Measurements from ENCODE around the gene PKP4. TPM values are rescaled to one million over a fixed set of nuclear protein-coding genes. Genes with fewer than 3 reads are reported as not detected.
"Not testable (repeated sequence)": the region's sequence is repeated elsewhere in the genome, so short reads cannot be mapped to it uniquely, and the experiment has no call there.

PKP4 gene
- 111 and 112 TPM in 2 replicates for total RNA-seq (2014; rRNA removed; shearing (Covaris generic))

- DNase-seq (ENCODE audit: low spot score): peak; percentile 92
These were observed at the start of gene PKP4, which contains the start of gene CCDC148 for GRCh38 chr2:158456309-158457066. TSS of gene PKP4 (plus strand) at chr2:158456952. CDS start at chr2:158533185, 76,233 bp downstream. TSS of gene CCDC148 (minus strand) at chr2:158456753. CDS start at chr2:158456439, 314 bp downstream.

- DNase-seq (ENCODE audit: low spot score): no peak
These were observed 49.7 kb upstream of the PKP4 start for GRCh38 chr2:158407031-158407430.

GRCh38 chr2:158410132-158410531, 46.6 kb upstream of the PKP4 start:
- DNase-seq (ENCODE audit: low spot score): no peak

- no peak for DNase-seq (ENCODE audit: low spot score)
These were observed 45.0 kb upstream of the PKP4 start for GRCh38 chr2:158411748-158412147.

GRCh38 chr2:158412206-158412605, 44.5 kb upstream of the PKP4 start:
- no peak for DNase-seq (ENCODE audit: low spot score)

- DNase-seq (ENCODE audit: low spot score): no peak
These were observed 43.2 kb upstream of the PKP4 start for GRCh38 chr2:158413581-158413980.

- DNase-seq (ENCODE audit: low spot score): no peak
These were observed 42.2 kb upstream of the PKP4 start for GRCh38 chr2:158414538-158414937.

- no peak for DNase-seq (ENCODE audit: low spot score)
These were observed 24.6 kb upstream of the PKP4 start for GRCh38 chr2:158432117-158432516.

GRCh38 chr2:158433716-158434115, 23.0 kb upstream of the PKP4 start:
- DNase-seq (ENCODE audit: low spot score): not testable (repeated sequence)

GRCh38 chr2:158439062-158439461, 17.7 kb upstream of the PKP4 start:
- not testable (repeated sequence) for DNase-seq (ENCODE audit: low spot score)

- DNase-seq (ENCODE audit: low spot score): no peak
These were observed 13.1 kb upstream of the PKP4 start for GRCh38 chr2:158443606-158444005.

GRCh38 chr2:158457092-158457825, 507 bp downstream of the PKP4 start:
- DNase-seq (ENCODE audit: low spot score): peak; percentile 68

GRCh38 chr2:158457826-158458616, 1.3 kb downstream of the PKP4 start:
- DNase-seq (ENCODE audit: low spot score): peak; percentile 92

- peak; percentile 24 for DNase-seq (ENCODE audit: low spot score)
These were observed 1.8 kb downstream of the PKP4 start for GRCh38 chr2:158458617-158458920.

- DNase-seq (ENCODE audit: low spot score): peak; percentile 33
These were observed 2.6 kb downstream of the PKP4 start for GRCh38 chr2:158459161-158460003.

- DNase-seq (ENCODE audit: low spot score): peak; percentile 29
These were observed 4.0 kb downstream of the PKP4 start for GRCh38 chr2:158460632-158461297.

- no peak for DNase-seq (ENCODE audit: low spot score)
These were observed 6.8 kb downstream of the PKP4 start for GRCh38 chr2:158463496-158464095.

GRCh38 chr2:158464426-158465281, 7.9 kb downstream of the PKP4 start:
- peak; percentile 38 for DNase-seq (ENCODE audit: low spot score)

GRCh38 chr2:158467248-158467647, 10.5 kb downstream of the PKP4 start:
- no peak for DNase-seq (ENCODE audit: low spot score)
